K562 (cell line): Measurements from ENCODE around the gene EPS8L1. TPM values are rescaled to one million over a fixed set of nuclear protein-coding genes. Genes with fewer than 3 reads are reported as not detected.

Experiments
- ATAC-seq: fragments of 200-7000 bp; cut with Tn5 transposase; 3 replicates; pipeline ENCODE4 v1.9.1; 2020; ENCODE audit warnings: moderate library complexity
- BruUV-seq: library from RNA; stranded (reverse); fragments of 400-500 nt; replicated peaks from 2 replicates; lab custom pipeline; 2021; lab: Mats Ljungman, UMichigan
- CTCF ChIA-PET: fragments of 300-600 bp; formaldehyde crosslinking; extraction: SDS; loops from one replicate; lab custom pipeline; 2021; ENCODE audit warnings: low intra/inter-chr PET ratio; lab: Yijun Ruan, JAX
- POLR2A ChIA-PET: fragments of 300-600, 350-650 bp; sonication (Branson Sonifier 250); formaldehyde crosslinking; extraction: SDS; loops from one replicate; lab custom pipeline; 2021; ENCODE audit warnings: antibody characterized with exemption, inconsistent platforms; lab: Yijun Ruan, JAX
- DNase-seq, 4 experiments: peaks; one replicate each; pipeline versions ENCODE4 v3.0.0 to v3.0.0-alpha.2; 2011 to 2018; ENCODE audit warnings: low spot score in 3 of 4, mixed read lengths in 3 of 4; ENCODE audit errors: extremely low read depth in 1 of 4
- FAIRE-seq: peaks from 2 replicates; lab custom pipeline; 2011; peaks lifted over from hg19 to GRCh38; lab: Jason Lieb, UNC
- H2AFZ ChIP-seq: 2 replicates; pipeline ENCODE4 v1.6.0; 2011; ENCODE audit warnings: low read depth, low read length, control low read depth, inconsistent platforms
- H3K27ac ChIP-seq: fragments of 200-600 bp; 3 replicates; pipeline ENCODE4 v1.8.0; 2011; ENCODE audit warnings: low read depth, mild to moderate bottlenecking, control low read depth, inconsistent platforms, low read length, moderate library complexity, mixed read lengths; ENCODE audit errors: extremely low read depth
- H3K27me3 ChIP-seq, 2 experiments: fragments of 300-600 bp in 1 of 2; 2 replicates in 1 of 2; 3 replicates in 1 of 2; pipeline versions ENCODE4 v1.6.0 to v1.8.0; 2011; ENCODE audit warnings: inconsistent platforms in 2 of 2, low read length in 2 of 2, mild to moderate bottlenecking in 1 of 2, mixed read lengths in 1 of 2, moderate library complexity in 1 of 2; ENCODE audit not compliant: control insufficient read depth in 2 of 2, insufficient read depth in 2 of 2
- H3K36me3 ChIP-seq: fragments of 300-600 bp; 3 replicates; pipeline ENCODE4 v1.8.0; 2011; ENCODE audit warnings: mild to moderate bottlenecking, low read length, inconsistent platforms; ENCODE audit not compliant: control insufficient read depth, insufficient read depth
- H3K4me1 ChIP-seq, 2 experiments: fragments of 200-600 bp in 1 of 2; replicated peaks in 1 of 2; 2 replicates in 1 of 2; 3 replicates in 1 of 2; pipeline versions ENCODE4 v1.5.1 to v1.8.0; 2011; ENCODE audit warnings: inconsistent platforms in 2 of 2, low read length in 2 of 2, mild to moderate bottlenecking in 1 of 2, mixed read lengths in 1 of 2, moderate library complexity in 1 of 2; ENCODE audit not compliant: control insufficient read depth in 2 of 2, insufficient read depth in 2 of 2
- H3K4me2 ChIP-seq: 2 replicates; pipeline ENCODE4 v1.6.1; 2011; ENCODE audit warnings: low read length, control low read depth, inconsistent platforms, mixed read lengths; ENCODE audit not compliant: insufficient read depth
- H3K4me3 ChIP-seq: fragments of 200-600 bp; sonication (generic), shearing (Covaris generic); 2 replicates; pipeline ENCODE4 v1.5.1; 2016; ENCODE audit warnings: control low read depth, inconsistent platforms
- H3K79me2 ChIP-seq: fragments of 200-600 bp; 3 replicates; pipeline ENCODE4 v1.8.0; 2011; ENCODE audit warnings: low read length, inconsistent platforms; ENCODE audit not compliant: control insufficient read depth, insufficient read depth
- H3K9ac ChIP-seq, 2 experiments: 2 replicates each; pipeline versions ENCODE4 v1.6.0 to v1.6.1; 2011; ENCODE audit warnings: low read depth in 2 of 2, low read length in 2 of 2, control low read depth in 1 of 2, inconsistent platforms in 1 of 2, mild to moderate bottlenecking in 1 of 2, mixed read lengths in 1 of 2; ENCODE audit not compliant: insufficient read depth in 1 of 2
- H3K9me1 ChIP-seq: one replicate; pipeline ENCODE4 v1.6.0; 2011; ENCODE audit warnings: inconsistent platforms, mild to moderate bottlenecking, low read length, moderate library complexity; ENCODE audit not compliant: control insufficient read depth, insufficient read depth
- H3K9me3 ChIP-seq: replicated peaks from 2 replicates; pipeline ENCODE4 v1.5.1; 2011; ENCODE audit warnings: low read depth, low read length, inconsistent platforms; ENCODE audit not compliant: control insufficient read depth, insufficient read depth
- H4K20me1 ChIP-seq: replicated peaks from 2 replicates; pipeline ENCODE4 v1.6.1; 2011; ENCODE audit warnings: low read length, inconsistent platforms, mixed read lengths; ENCODE audit not compliant: control insufficient read depth, insufficient read depth
- CBX3 ChIP-seq, 2 experiments: IDR thresholded peaks; 1 replicate in 1 of 2; 2 replicates in 1 of 2; pipeline ENCODE4 v1.6.1; 2012; ENCODE audit warnings: inconsistent platforms in 2 of 2, low read length in 2 of 2, borderline replicate concordance in 1 of 2, control low read depth in 1 of 2
- EHMT2 ChIP-seq: fragments of 450-650 bp; IDR thresholded peaks from 2 replicates; pipeline ENCODE4 v1.6.1; 2018; ENCODE audit warnings: antibody characterized with exemption
- HDAC1 ChIP-seq, 2 experiments: fragments of 450-650 bp; IDR thresholded peaks; 2 replicates each; pipeline ENCODE4 v1.6.1; 2016 to 2017; ENCODE audit warnings: inconsistent platforms in 1 of 2, mild to moderate bottlenecking in 1 of 2, moderate library complexity in 1 of 2
- KDM1A ChIP-seq, 2 experiments: fragments of 450-650 bp; IDR thresholded peaks; 2 replicates each; pipeline ENCODE4 v1.6.1; 2016; ENCODE audit warnings: mild to moderate bottlenecking in 2 of 2
- REST ChIP-seq, 2 experiments: fragments of 450-650 bp; formaldehyde crosslinking in 1 of 2; IDR thresholded peaks; 2 replicates each; pipeline versions ENCODE4 v1.4.0 to v1.6.1; 2014 to 2020; ENCODE audit warnings: mild to moderate bottlenecking in 2 of 2, borderline replicate concordance in 1 of 2, low read depth in 1 of 2
- TARDBP ChIP-seq: fragments of 450-650 bp; IDR thresholded peaks from 2 replicates; pipeline ENCODE4 v1.6.1; 2016
- ZNF785 ChIP-seq: fragments of 250-450 bp; sonication (Bioruptor Pico); IDR thresholded peaks from 2 replicates; pipeline ENCODE4 v1.4.0; 2020; ENCODE audit warnings: mild to moderate bottlenecking
- WGBS: fragments of 100-300 bp; shearing (Covaris generic); methylation state at CpG from one replicate; pipeline ENCODE4 v1.1.6; 2016; ENCODE audit warnings: low coverage, mixed read lengths; ENCODE audit not compliant: insufficient coverage; ENCODE audit errors: missing lambda C conversion rate; 5-methylcytosine and 5-hydroxymethylcytosine counted together
- in situ Hi-C: fragments of 300-500 bp; cut with MboI; formaldehyde crosslinking; loops from 4 replicates; pipeline ENCODE4 v1.15.0; 2018; ENCODE audit warnings: inconsistent platforms, mixed read lengths
- intact Hi-C: fragments of 100-400 bp; cut with micrococcal nuclease; formaldehyde crosslinking; loops from 2 replicates; pipeline ENCODE4 v1.14.2; 2022
- polyA plus RNA-seq, 8 experiments: library from polyadenylated mRNA; depleted of rRNA in 4 of 8; stranded (reverse) in 5 of 8; unstranded in 3 of 8; fragments of >200 nt; fragmentation: Nextera tagmentation in 2 of 8; fragmentation: Illumina TruSeq in 1 of 8; extraction: Ambion mirVana in 2 of 8; extraction: Trizol in 1 of 8; gene quantifications; 2 replicates each; pipeline versions ENCODE4 v1.2.1 to v1.2.3, GENCODE V29; 2011 to 2014; ENCODE audit warnings: inconsistent platforms in 1 of 8, missing spikeins in 1 of 8
- total RNA-seq, 7 experiments: library from RNA; depleted of rRNA in 6 of 7; stranded (reverse); fragments of >200 nt in 6 of 7; fragmentation: Illumina TruSeq in 2 of 7; extraction: Trizol in 2 of 7; gene quantifications; 2 replicates each; pipeline versions ENCODE4 v1.2.1 to v1.2.3, GENCODE V29; 2011 to 2021; ENCODE audit warnings: low replicate concordance in 1 of 7
- TF ChIP-seq, protein P1 (sequence below): fragments of 450-650 bp; formaldehyde crosslinking; IDR thresholded peaks from 2 replicates; pipeline ENCODE4 v1.4.0; 2020; ENCODE audit warnings: mild to moderate bottlenecking, moderate library complexity

The EPS8L1 gene
- total and polyA plus RNA-seq, 9 of the 15 experiments (the other 6 are each of a cell fraction or from before 2014, with no cell fraction given), result 0.35 to 22.1 (median 11.9) TPM

GRCh38 chr19:55066107-55066709 is 9.5 kb upstream of the EPS8L1 start:
- CTCF ChIA-PET, result no interaction called here
- in situ Hi-C loops, result no loop called here
- Histone ChIP-seq H3K27me3 (peaks cover 8% of the 10 kb centered on the region in 2 experiments; a peak in 4 of 5 replicates), H3K9me1 (no peaks in the 10 kb centered on the region), H3K79me2 (peaks cover 17% of the 10 kb centered on the region), H3K4me2 (no peak overlapping the region), H3K4me1 (peaks cover 18 to 25% of the 10 kb centered on the region in 2 experiments), H2AFZ (no peak overlapping the region), H3K27ac (no peak overlapping the region), H3K9me3 (no peaks in the 10 kb centered on the region), H3K9ac (no peak overlapping the region), H4K20me1 (0 out of 2 replicates have a peak, but pooled peaks cover 4% of the 10 kb centered on the region), H3K4me3 (no peak overlapping the region), H3K36me3 (peaks cover 6% of the 10 kb centered on the region; the same call in 1 of the 3 replicates)
- 0% methylated on average over 2 of the region's 2 CpGs for WGBS
- peak; percentile 40 for FAIRE-seq
- intact Hi-C loops, result no loop called here
- POLR2A ChIA-PET, result interaction anchor here (1.9 kb wide), 2 partner anchors 12 to 19 kb away, joined by 4 to 5 read pairs; no protein-coding TSS in a partner anchor
- ATAC-seq, result no peak
- no TSS peak for BruUV-seq
- DNase-seq, result peak in 2 of 4 experiments; percentile 40 to 49
- TF ChIP-seq EHMT2, result peak; percentile 95
- TF ChIP-seq, protein P1, sequence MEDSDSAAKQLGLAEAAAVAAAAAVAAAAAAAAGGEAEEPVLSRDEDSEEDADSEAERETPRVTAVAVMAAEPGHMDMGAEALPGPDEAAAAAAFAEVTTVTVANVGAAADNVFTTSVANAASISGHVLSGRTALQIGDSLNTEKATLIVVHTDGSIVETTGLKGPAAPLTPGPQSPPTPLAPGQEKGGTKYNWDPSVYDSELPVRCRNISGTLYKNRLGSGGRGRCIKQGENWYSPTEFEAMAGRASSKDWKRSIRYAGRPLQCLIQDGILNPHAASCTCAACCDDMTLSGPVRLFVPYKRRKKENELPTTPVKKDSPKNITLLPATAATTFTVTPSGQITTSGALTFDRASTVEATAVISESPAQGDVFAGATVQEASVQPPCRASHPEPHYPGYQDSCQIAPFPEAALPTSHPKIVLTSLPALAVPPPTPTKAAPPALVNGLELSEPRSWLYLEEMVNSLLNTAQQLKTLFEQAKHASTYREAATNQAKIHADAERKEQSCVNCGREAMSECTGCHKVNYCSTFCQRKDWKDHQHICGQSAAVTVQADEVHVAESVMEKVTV (CRISPR knock-in tag), result no peak
- no peak for TF ChIP-seq CBX3 (IDR thresholded peaks at IDR 0.05; ENCODE audit: borderline replicate concordance in 1 of 2, low read length in 2 of 2)
- TF ChIP-seq REST (IDR thresholded peaks at IDR 0.05; ENCODE audit: borderline replicate concordance), result peak; percentile 97
- TF ChIP-seq REST (CRISPR knock-in tag; IDR thresholded peaks at IDR 0.05; ENCODE audit: low read depth), result peak; percentile 81
- peak; percentile 77 to 79 for TF ChIP-seq KDM1A (IDR thresholded peaks at IDR 0.05)
- no peak for TF ChIP-seq TARDBP
- no peak for TF ChIP-seq ZNF785 (CRISPR knock-in tag)
- peak in 1 of 2 experiments; percentile 55; a peak in 1 of 4 replicates for TF ChIP-seq HDAC1 (IDR thresholded peaks at IDR 0.05)
